ENCODE measurements around the gene PAIP2.
A peak's percentile ranks its signal among the peaks of the same experiment; 100 is the strongest.

PAIP2 gene

DNA sequence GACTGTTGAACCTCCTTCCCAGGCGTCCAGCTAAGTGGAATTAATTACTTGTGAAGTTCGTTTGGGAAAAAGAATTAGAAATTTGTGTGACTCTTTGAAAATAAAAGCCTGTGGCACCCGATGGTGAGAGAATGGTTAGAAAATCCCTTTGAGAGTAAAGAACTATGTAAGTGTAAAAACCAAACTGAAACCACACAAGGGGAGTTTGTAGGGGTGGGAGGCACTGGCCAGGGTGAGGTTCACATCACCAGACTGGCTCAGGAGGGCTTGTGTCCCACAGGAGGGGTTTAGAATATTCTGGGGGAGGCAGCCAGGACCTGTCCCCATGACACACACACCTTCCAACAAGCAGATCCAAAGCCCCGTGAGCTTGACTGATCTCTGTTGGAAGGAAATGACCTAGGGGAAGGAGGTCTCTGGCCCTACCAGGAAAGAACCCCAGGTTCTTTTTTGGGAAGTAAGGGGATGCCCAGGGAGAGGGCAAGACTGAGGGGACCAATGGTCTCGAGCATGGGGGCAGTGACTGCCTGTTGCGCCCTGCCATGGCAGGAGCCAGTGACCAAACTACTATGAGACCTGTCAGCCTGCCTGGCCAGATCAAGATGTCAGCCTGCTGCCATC lies 58.0 kb downstream of the PAIP2 start:
- no peak for DNase-seq (ENCODE audit: low read depth)
- TF ChIP-seq, protein P1, sequence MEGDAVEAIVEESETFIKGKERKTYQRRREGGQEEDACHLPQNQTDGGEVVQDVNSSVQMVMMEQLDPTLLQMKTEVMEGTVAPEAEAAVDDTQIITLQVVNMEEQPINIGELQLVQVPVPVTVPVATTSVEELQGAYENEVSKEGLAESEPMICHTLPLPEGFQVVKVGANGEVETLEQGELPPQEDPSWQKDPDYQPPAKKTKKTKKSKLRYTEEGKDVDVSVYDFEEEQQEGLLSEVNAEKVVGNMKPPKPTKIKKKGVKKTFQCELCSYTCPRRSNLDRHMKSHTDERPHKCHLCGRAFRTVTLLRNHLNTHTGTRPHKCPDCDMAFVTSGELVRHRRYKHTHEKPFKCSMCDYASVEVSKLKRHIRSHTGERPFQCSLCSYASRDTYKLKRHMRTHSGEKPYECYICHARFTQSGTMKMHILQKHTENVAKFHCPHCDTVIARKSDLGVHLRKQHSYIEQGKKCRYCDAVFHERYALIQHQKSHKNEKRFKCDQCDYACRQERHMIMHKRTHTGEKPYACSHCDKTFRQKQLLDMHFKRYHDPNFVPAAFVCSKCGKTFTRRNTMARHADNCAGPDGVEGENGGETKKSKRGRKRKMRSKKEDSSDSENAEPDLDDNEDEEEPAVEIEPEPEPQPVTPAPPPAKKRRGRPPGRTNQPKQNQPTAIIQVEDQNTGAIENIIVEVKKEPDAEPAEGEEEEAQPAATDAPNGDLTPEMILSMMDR (IDR thresholded peaks at IDR 0.05; ENCODE audit: insufficient read depth, low read depth, low read length, missing control alignments) = no peak
- no peak overlapping the region for H3K4me3 ChIP-seq (ENCODE audit: low read length)

DNA sequence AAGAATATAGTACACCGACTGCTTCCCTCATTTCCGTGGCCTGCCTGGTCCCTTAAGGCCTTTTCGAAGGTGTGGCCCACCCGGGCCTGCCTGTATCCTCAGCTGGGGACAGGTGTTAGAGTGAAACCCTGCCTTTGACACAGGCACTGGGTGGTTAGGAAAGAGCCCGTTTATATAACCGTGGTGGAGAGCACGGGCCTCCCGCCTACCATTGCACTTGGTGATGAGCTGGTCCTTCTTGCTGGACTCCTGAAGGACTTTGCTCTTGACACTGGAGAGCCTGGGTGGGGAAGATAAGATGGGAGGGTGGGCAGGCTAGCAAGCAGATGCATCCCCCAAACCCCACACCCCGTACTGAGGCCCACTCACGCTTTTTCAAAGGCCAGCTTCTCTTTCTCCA lies 59.9 kb downstream of the PAIP2 start:
- TF ChIP-seq, protein P1 (IDR thresholded peaks at IDR 0.05; ENCODE audit: insufficient read depth, low read depth, low read length, missing control alignments) = no peak
- H3K4me3 ChIP-seq (ENCODE audit: low read length) = no peak overlapping the region
- no peak for DNase-seq (ENCODE audit: low read depth)

DNA sequence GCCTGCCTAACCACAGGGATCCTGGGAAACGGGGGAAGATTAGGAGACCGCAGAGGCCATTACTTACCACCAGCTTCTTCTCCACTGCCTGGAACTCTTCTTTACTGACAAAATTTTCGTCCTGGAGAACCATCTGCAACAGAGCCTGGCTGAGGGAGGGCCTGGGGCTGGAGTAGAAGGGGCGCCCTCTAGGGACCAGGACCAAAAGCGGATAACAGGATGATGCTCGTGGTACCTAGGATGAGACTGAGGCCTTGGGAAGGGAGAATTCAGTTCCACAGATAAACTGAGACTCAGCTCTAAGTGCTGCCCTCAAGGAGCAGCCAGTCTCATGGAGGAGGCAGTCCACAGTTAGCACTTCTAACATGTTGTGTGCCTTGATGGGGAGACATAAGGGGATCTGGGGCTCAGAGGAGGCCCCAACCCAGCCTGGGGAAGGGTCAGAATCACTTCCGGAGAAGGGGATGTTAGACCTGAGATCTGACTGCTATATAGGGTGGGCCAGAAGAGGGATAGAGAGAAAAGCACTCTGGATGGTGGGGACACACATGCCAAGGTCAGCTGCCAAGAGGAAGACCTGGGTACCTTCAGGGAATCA lies 61.0 kb downstream of the PAIP2 start:
- DNase-seq (ENCODE audit: low read depth) = peak; percentile 34
- TF ChIP-seq, protein P1 (IDR thresholded peaks at IDR 0.05; ENCODE audit: insufficient read depth, low read depth, low read length, missing control alignments) = peak; percentile 40
- H3K4me3 ChIP-seq (ENCODE audit: low read length) = no peak overlapping the region

DNA sequence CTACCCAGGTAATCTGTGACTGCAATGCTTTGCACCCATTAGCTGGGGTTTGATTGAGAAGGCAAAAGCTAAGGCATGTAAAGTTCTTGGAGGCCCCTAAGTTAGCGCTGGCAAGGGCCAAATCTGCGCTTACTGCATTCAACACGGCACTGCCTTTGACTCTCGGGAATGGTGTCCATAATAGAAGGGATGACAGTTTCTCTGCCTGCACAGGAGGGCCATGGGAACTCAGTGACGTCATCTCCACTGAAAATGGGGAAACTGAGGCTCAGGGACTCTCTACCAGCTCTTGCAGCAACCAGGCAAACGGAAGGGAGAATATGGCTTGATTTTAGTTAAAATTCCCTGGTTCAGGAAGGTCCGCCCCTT lies 61.7 kb downstream of the PAIP2 start:
- no peak for DNase-seq (ENCODE audit: low read depth)
- H3K4me3 ChIP-seq (ENCODE audit: low read length) = peak overlapping the region; percentile 69
- TF ChIP-seq, protein P1 (IDR thresholded peaks at IDR 0.05; ENCODE audit: insufficient read depth, low read depth, low read length, missing control alignments) = no peak

DNA sequence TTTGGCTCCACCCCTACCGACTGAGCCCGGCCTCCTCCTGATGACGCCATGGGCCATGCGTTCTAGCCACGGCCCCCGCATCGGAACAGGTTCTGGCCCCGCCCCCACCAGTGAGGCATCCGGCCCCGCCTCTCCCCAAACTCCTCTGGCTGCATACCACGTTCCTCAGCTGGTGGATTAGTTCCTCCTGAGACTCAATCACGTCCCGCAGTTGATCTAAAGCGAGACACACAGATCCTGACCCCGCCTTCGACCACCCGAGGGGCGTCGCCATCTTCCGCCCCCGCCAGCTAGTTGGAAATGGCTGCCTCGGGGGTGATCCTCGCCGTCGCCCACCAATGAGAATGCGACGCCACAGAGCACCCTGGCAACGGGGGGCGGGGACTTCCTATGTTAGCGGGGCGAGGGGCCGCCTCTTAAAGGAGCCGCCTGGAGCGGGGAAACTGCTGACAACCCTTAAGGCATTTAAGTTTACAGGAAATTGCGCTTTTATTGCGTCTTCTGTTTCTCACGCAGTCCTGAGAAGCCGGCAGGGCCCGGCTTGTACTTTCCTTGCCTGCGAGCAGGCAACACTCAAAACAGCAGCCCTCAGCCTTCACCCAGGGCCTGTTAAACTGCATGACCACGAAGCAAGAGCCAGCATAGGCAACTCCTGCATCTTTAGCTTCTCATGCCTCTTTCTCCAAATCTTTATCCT lies 62.3 kb downstream of the PAIP2 start, which contains the start of gene SPATA24:
TSS of gene SPATA24 (minus strand) at position 303 of the 697 bp plus-strand sequence. CDS start at position 274, 29 bp downstream.
- peak; percentile 96 for DNase-seq (ENCODE audit: low read depth)
- H3K4me3 ChIP-seq (ENCODE audit: low read length) = peak within 1 kb of the TSS; percentile 69
- TF ChIP-seq, protein P1 (IDR thresholded peaks at IDR 0.05; ENCODE audit: insufficient read depth, low read depth, low read length, missing control alignments) = no peak

DNA sequence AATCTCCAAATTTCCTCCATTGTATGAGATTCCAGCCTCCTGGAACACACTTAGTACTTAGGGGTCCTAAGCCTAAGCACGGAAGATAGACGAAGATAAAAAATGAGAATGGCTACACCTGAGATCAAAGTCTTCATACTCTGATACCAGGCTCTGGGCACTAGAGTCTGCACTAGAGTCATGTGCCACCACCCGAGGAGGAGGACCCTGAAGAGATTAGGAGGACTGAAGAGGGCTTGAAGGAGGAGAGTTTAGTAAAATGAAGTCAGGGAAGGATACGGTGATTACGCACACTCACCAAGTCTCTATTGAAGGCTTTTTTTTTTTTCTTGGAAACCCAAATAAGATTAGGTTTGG lies 62.8 kb downstream of the PAIP2 start:
- peak overlapping the region; percentile 69 for H3K4me3 ChIP-seq (ENCODE audit: low read length)
- no peak for DNase-seq (ENCODE audit: low read depth)
- TF ChIP-seq, protein P1 (IDR thresholded peaks at IDR 0.05; ENCODE audit: insufficient read depth, low read depth, low read length, missing control alignments) = no peak
